ENCODE data around the gene USP43. TPM values are rescaled to one million over a fixed set of nuclear protein-coding genes. Genes with fewer than 3 reads are reported as not detected.

USP43 gene
- total and polyA plus RNA-seq, 2 experiments from 2014 or later = 0.08 TPM; not detected in 1

DNA sequence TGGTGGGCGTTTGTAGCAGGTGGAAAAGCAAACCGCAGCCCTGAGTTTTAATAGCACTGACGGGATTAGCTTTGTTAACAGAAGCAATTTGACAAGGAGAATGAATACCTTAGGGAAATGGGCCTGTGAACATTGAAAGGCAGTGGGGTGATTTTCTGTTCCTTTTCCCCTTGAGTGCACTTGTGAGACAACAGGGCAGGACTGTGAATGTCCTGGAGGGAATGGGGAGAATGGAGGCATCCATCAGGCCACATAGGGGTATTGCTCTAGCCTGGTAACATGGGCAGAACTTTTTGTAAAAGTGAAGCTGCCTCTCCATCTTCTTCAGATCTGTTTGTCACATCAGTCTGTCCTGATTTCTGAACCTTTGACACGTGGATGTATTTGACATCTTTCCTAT, 26.2 kb downstream of the USP43 start:
- no peak overlapping the region for H3K9ac ChIP-seq
- TF ChIP-seq EZH2phosphoT487 (IDR thresholded peaks at IDR 0.05; ENCODE audit: insufficient read depth, low read depth) (no peak), EZH2 (IDR thresholded peaks at IDR 0.05; ENCODE audit: insufficient read depth, poor library complexity, severe bottlenecking) (no peak)
- H3K4me2 ChIP-seq (ENCODE audit: unreplicated experiment) = no peak overlapping the region
- H2AFZ ChIP-seq = no peak overlapping the region
- H3K4me3 ChIP-seq = no peak overlapping the region
- 41 to 46% methylated on average over 4 of the region's 4 CpGs for WGBS, 2 experiments (ENCODE audit: low coverage in 1 of 2, low lambda C conversion rate in 2 of 2, missing lambda C conversion rate in 2 of 2)
- no peaks in the 10 kb centered on the region for H3K36me3 ChIP-seq (ENCODE audit: low read depth)
- H4K20me1 ChIP-seq (ENCODE audit: insufficient read depth) = no peaks in the 10 kb centered on the region
- no peak for DNase-seq
- no peak overlapping the region for H3K27ac ChIP-seq
- H3K4me1 ChIP-seq (ENCODE audit: insufficient read depth) = no peaks in the 10 kb centered on the region
- H3K79me2 ChIP-seq (ENCODE audit: insufficient read depth) = no peaks in the 10 kb centered on the region
- H3F3A ChIP-seq (ENCODE audit: insufficient read depth) = no peaks in the 10 kb centered on the region
- no peaks in the 10 kb centered on the region for H3K27me3 ChIP-seq (replicated peaks; ENCODE audit: insufficient read depth)
- in situ Hi-C loops (cut with MboI) = no loop called here
- H3K9me2 ChIP-seq (ENCODE audit: insufficient read depth) = no peaks in the 10 kb centered on the region
- no peaks in the 10 kb centered on the region for H3K9me3 ChIP-seq (ENCODE audit: low read depth)

- no peak for DNase-seq
- Histone ChIP-seq H3K27me3 (replicated peaks; ENCODE audit: insufficient read depth) (no peaks in the 10 kb centered on the region), H3K4me3 (no peak overlapping the region), H3K4me1 (ENCODE audit: insufficient read depth) (no peaks in the 10 kb centered on the region), H3K27ac (no peak overlapping the region), H3K36me3 (ENCODE audit: low read depth) (no peaks in the 10 kb centered on the region), H3K9me2 (ENCODE audit: insufficient read depth) (no peaks in the 10 kb centered on the region), H2AFZ (no peak overlapping the region), H3K9me3 (ENCODE audit: low read depth) (no peaks in the 10 kb centered on the region), H3K79me2 (ENCODE audit: insufficient read depth) (no peaks in the 10 kb centered on the region), H3K4me2 (ENCODE audit: unreplicated experiment) (no peak overlapping the region), H3K9ac (no peak overlapping the region), H4K20me1 (ENCODE audit: insufficient read depth) (no peaks in the 10 kb centered on the region), H3F3A (ENCODE audit: insufficient read depth) (peaks cover 5% of the 10 kb centered on the region)
- in situ Hi-C loops (cut with MboI) = no loop called here
- TF ChIP-seq EZH2 (IDR thresholded peaks at IDR 0.05; ENCODE audit: insufficient read depth, poor library complexity, severe bottlenecking) (no peak), EZH2phosphoT487 (IDR thresholded peaks at IDR 0.05; ENCODE audit: insufficient read depth, low read depth) (no peak)
- WGBS, 2 experiments (ENCODE audit: low coverage in 1 of 2, low lambda C conversion rate in 2 of 2, missing lambda C conversion rate in 2 of 2) = 67% methylated on average over 8 of the region's 8 CpGs
These were observed 26.9 kb downstream of the USP43 start for GRCh38 chr17:9672266-9672665.

DNA sequence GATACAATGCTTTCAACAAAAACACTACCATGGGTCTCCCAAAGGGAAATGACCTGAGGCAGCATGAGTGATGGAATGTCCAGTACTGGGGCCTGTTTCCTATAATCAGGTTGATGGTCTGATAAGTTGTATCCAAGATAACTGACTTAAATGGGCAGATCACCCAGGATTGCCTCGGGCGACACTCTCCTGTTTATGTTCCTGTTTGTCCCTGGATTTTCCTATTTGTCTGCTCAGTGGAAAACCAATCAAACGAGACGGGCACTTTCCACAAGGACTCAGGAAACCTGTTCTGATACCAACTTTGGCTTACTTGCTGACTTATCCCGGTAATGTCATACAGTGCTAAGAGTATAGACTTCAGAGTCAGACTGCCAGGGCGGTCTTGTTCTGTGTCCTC, 27.4 kb downstream of the USP43 start:
- TF ChIP-seq EZH2phosphoT487 (IDR thresholded peaks at IDR 0.05; ENCODE audit: insufficient read depth, low read depth) = no peak
- TF ChIP-seq EZH2 (IDR thresholded peaks at IDR 0.05; ENCODE audit: insufficient read depth, poor library complexity, severe bottlenecking) = no peak
- Histone ChIP-seq H3K4me3 (no peak overlapping the region), H3K9me2 (ENCODE audit: insufficient read depth) (no peaks in the 10 kb centered on the region), H3K4me2 (ENCODE audit: unreplicated experiment) (no peak overlapping the region), H3K9me3 (ENCODE audit: low read depth) (no peaks in the 10 kb centered on the region), H3K79me2 (ENCODE audit: insufficient read depth) (no peaks in the 10 kb centered on the region), H3K27me3 (replicated peaks; ENCODE audit: insufficient read depth) (no peaks in the 10 kb centered on the region), H3K36me3 (ENCODE audit: low read depth) (no peaks in the 10 kb centered on the region), H2AFZ (no peak overlapping the region), H3K9ac (no peak overlapping the region), H3F3A (ENCODE audit: insufficient read depth) (peaks cover 6% of the 10 kb centered on the region), H4K20me1 (ENCODE audit: insufficient read depth) (no peaks in the 10 kb centered on the region), H3K27ac (no peak overlapping the region), H3K4me1 (ENCODE audit: insufficient read depth) (no peaks in the 10 kb centered on the region)
- in situ Hi-C loops (cut with MboI) = no loop called here
- no peak for DNase-seq
- WGBS, 2 experiments (ENCODE audit: low coverage in 1 of 2, low lambda C conversion rate in 2 of 2, missing lambda C conversion rate in 2 of 2) = 78 to 85% methylated on average over 6 of the region's 6 CpGs

GRCh38 chr17:9676084-9676483, 30.8 kb downstream of the USP43 start:
- Histone ChIP-seq H3K36me3 (ENCODE audit: low read depth) (no peaks in the 10 kb centered on the region), H3K4me2 (ENCODE audit: unreplicated experiment) (no peak overlapping the region), H3K9me2 (ENCODE audit: insufficient read depth) (no peaks in the 10 kb centered on the region), H3K79me2 (ENCODE audit: insufficient read depth) (no peaks in the 10 kb centered on the region), H3F3A (ENCODE audit: insufficient read depth) (peaks cover 6% of the 10 kb centered on the region), H3K27me3 (replicated peaks; ENCODE audit: insufficient read depth) (no peaks in the 10 kb centered on the region), H3K4me1 (ENCODE audit: insufficient read depth) (no peaks in the 10 kb centered on the region), H4K20me1 (ENCODE audit: insufficient read depth) (no peaks in the 10 kb centered on the region), H2AFZ (no peak overlapping the region), H3K9ac (no peak overlapping the region), H3K4me3 (no peak overlapping the region), H3K27ac (no peak overlapping the region), H3K9me3 (ENCODE audit: low read depth) (no peaks in the 10 kb centered on the region)
- in situ Hi-C loops (cut with MboI) = no loop called here
- DNase-seq = peak; percentile 5
- WGBS, 2 experiments (ENCODE audit: low coverage in 1 of 2, low lambda C conversion rate in 2 of 2, missing lambda C conversion rate in 2 of 2) = 74 to 75% methylated on average over 4 of the region's 4 CpGs
- TF ChIP-seq EZH2 (IDR thresholded peaks at IDR 0.05; ENCODE audit: insufficient read depth, poor library complexity, severe bottlenecking) = no peak
- TF ChIP-seq EZH2phosphoT487 (IDR thresholded peaks at IDR 0.05; ENCODE audit: insufficient read depth, low read depth) = no peak

- H3K9ac ChIP-seq = no peak overlapping the region
These were observed 31.5 kb downstream of the USP43 start for GRCh38 chr17:9676820-9677310.

More at GRCh38 chr17:9676820-9677310, 31.5 kb downstream of the USP43 start:
- H2AFZ ChIP-seq = no peak overlapping the region
- TF ChIP-seq EZH2phosphoT487 (IDR thresholded peaks at IDR 0.05; ENCODE audit: insufficient read depth, low read depth) (no peak), EZH2 (IDR thresholded peaks at IDR 0.05; ENCODE audit: insufficient read depth, poor library complexity, severe bottlenecking) (no peak)
- H3K79me2 ChIP-seq (ENCODE audit: insufficient read depth) = no peaks in the 10 kb centered on the region
- 51 to 56% methylated on average over 4 of the region's 4 CpGs for WGBS, 2 experiments (ENCODE audit: low coverage in 1 of 2, low lambda C conversion rate in 2 of 2, missing lambda C conversion rate in 2 of 2)
- no peak overlapping the region for H3K4me3 ChIP-seq
- H3F3A ChIP-seq (ENCODE audit: insufficient read depth) = peaks cover 6% of the 10 kb centered on the region
- H3K9me2 ChIP-seq (ENCODE audit: insufficient read depth) = no peaks in the 10 kb centered on the region
- no peaks in the 10 kb centered on the region for H4K20me1 ChIP-seq (ENCODE audit: insufficient read depth)
- in situ Hi-C loops (cut with MboI) = no loop called here
- DNase-seq = peak; percentile 70
- no peaks in the 10 kb centered on the region for H3K36me3 ChIP-seq (ENCODE audit: low read depth)
- H3K4me2 ChIP-seq (ENCODE audit: unreplicated experiment) = no peak overlapping the region
- no peak overlapping the region for H3K27ac ChIP-seq
- no peaks in the 10 kb centered on the region for H3K4me1 ChIP-seq (ENCODE audit: insufficient read depth)
- H3K27me3 ChIP-seq (replicated peaks; ENCODE audit: insufficient read depth) = no peaks in the 10 kb centered on the region
- H3K9me3 ChIP-seq (ENCODE audit: low read depth) = no peaks in the 10 kb centered on the region
